Measurements from ENCODE around the gene TMEM109. TPM values are rescaled to one million over a fixed set of nuclear protein-coding genes. Genes with fewer than 3 reads are reported as not detected.
A peak's percentile ranks its signal among the peaks of the same experiment; 100 is the strongest.

TMEM109 gene
- total RNA-seq, 1 donor from 2014 or later, result 127 TPM

DNA sequence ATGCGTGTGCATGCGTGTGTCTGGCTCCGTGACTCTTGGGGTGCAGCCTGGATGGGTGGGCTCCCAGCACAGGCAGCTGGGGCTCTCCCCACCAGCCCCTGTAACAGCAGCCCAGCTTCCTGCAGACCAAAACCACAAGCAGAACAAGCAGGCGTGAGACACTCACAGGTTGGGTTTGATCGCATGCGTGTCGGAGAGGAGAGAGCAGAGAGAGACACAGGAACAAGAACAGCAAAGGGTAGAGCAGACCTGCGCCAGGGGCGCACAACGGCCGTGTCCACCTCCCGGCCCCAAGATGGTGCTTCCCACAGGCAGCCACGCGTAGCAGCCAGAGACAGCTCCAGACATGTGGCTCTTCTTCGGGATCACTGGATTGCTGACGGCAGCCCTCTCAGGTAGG, 57.6 kb downstream of the TMEM109 start, which contains the start of gene CD6:
CD6 (plus strand) TSS at position 161 of the 400 bp plus-strand sequence; CDS start at position 347, 186 bp downstream.
- no peak for DNase-seq (ENCODE audit: extremely low spot score in 2 of 2)
- Histone ChIP-seq H3K27me3 (no peaks in the 10 kb centered on the region), H3K4me1 (no peaks in the 10 kb centered on the region), H3K36me3 (no peaks in the 10 kb centered on the region), H3K27ac (no peak within 1 kb of the TSS), H3K4me3 (peak within 1 kb of the TSS; percentile 22 to 26), H3K9me3 (no peaks in the 10 kb centered on the region)
- intact Hi-C loops (cut with DNase I), result no loop called here
- TF ChIP-seq CTCF (IDR thresholded peaks at IDR 0.05) (no peak), POLR2A (IDR thresholded peaks at IDR 0.05) (no peak), POLR2AphosphoS5 (IDR thresholded peaks at IDR 0.05; ENCODE audit: insufficient read depth in 1 of 2, low read depth in 1 of 2) (no peak)

GRCh38 chr11:60972182-60973030, 58.4 kb downstream of the TMEM109 start:
- H3K27ac ChIP-seq, result no peak overlapping the region
- intact Hi-C loops (cut with DNase I), result no loop called here
- H3K4me3 ChIP-seq, result peak overlapping the region; percentile 22 to 26
- TF ChIP-seq POLR2A (IDR thresholded peaks at IDR 0.05), result no peak
- TF ChIP-seq CTCF (IDR thresholded peaks at IDR 0.05), result no peak
- H3K4me1 ChIP-seq, result no peaks in the 10 kb centered on the region
- H3K9me3 ChIP-seq, result no peaks in the 10 kb centered on the region
- no peaks in the 10 kb centered on the region for H3K27me3 ChIP-seq
- no peaks in the 10 kb centered on the region for H3K36me3 ChIP-seq
- no peak for DNase-seq (ENCODE audit: extremely low spot score in 2 of 2)

Other genes starting within 250 kb of the TMEM109 start
- gene MS4A8, start 214.5 kb upstream of the TMEM109 start, total RNA-seq, result not detected
- not detected for gene MS4A18, start 189.4 kb upstream of the TMEM109 start, total RNA-seq
- gene MS4A15, start 157.3 kb upstream of the TMEM109 start, total RNA-seq, result not detected
- not detected for gene MS4A10, start 128.8 kb upstream of the TMEM109 start, total RNA-seq
- gene CCDC86, start 72.0 kb upstream of the TMEM109 start, total RNA-seq, result 26.3 TPM
- gene PTGDR2, start 58.2 kb upstream of the TMEM109 start, total RNA-seq, result 0.25 TPM
- gene ZP1, start 46.6 kb upstream of the TMEM109 start, total RNA-seq, result not detected
- 54.0 TPM for gene PRPF19, start 7.6 kb upstream of the TMEM109 start, total RNA-seq
- gene TMEM132A, start 10.3 kb downstream of the TMEM109 start, total RNA-seq, result 6.1 TPM
- 23.1 TPM for gene SLC15A3, start 38.0 kb downstream of the TMEM109 start, total RNA-seq
- 3.9 TPM for gene CD6, start 57.5 kb downstream of the TMEM109 start, total RNA-seq
- 0.98 TPM for gene CD5, start 188.3 kb downstream of the TMEM109 start, total RNA-seq
- 15.7 TPM for gene VPS37C, start 247.3 kb downstream of the TMEM109 start, total RNA-seq